GM18498 (cell line): ENCODE measurements around the gene APCS.

Experiments
- ATAC-seq: cut with Tn5 transposase; IDR thresholded peaks from one replicate; pipeline ENCODE4 v1.9.1; 2021; ENCODE audit warnings: mild to moderate bottlenecking, moderate library complexity; ENCODE audit not compliant: unreplicated experiment

Gene APCS

DNA sequence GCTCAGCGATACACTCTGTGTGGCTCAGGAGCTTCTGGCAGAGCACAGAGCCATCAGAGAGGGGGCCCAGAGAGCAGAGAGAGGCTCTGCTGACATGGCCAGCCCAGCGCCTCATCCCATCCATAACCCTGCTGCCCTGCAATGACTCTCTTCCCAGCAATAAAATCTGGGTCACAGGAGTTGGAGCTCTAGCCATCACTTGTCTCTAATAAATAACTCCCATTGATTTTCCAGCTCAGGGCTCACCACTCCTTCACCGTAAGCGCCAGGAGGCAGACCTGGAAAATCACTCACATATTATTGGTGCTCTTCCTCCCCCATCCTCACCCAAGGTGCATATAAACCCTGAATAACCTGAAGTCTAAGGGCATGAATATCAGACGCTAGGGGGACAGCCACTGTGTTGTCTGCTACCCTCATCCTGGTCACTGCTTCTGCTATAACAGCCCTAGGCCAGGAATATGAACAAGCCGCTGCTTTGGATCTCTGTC, at the start of gene APCS:
Gene APCS, plus strand, starts transcription at position 366 of the 491 bp plus-strand sequence. Its CDS starts 96 bp downstream, at position 462.
- no peak for ATAC-seq

DNA sequence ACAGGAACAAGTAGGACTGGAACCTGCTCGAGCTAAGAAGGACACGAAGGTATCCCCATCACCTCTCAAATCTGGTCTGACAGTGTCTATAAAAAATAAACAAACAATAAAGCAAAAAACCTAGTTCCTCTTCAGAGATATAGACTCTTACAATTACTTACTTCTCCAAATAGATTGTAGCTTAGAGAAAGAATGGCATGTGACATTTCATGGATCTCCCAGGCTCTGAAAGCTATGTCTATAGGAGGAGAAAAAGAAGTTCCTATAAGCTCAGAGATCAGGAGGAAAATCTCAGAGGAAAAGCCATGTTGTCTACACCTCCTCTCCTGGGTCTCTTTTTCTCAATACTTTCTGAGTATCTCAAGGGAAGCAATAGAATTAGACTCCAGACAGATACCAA, 39.5 kb upstream of the APCS start:
- ATAC-seq = no peak

DNA sequence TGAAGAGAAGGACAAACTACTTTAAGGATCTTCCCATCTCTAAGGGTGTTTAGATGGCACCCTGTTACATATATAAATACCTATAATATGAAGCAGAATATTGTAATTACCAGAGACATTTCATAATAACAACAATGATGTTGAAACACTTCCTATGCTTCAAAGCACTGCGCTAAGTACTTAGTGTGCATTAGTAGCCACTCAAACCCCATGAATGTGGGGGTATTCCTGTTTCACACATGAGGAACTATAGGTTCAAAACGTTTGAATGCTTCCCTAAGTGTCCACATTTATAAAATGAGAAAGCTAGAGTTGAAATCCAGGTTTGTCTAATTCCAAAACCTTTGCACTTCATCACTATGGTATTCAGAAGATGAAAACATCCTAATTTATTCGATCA, 33.4 kb upstream of the APCS start:
- no peak for ATAC-seq

- no peak for ATAC-seq
These were observed 32.9 kb upstream of the APCS start for GRCh38 chr1:159554696-159555095.

- no peak for ATAC-seq
These were observed 30.7 kb upstream of the APCS start for GRCh38 chr1:159556931-159557369.

GRCh38 chr1:159560599-159560998, 27.0 kb upstream of the APCS start:
- no peak for ATAC-seq

GRCh38 chr1:159561497-159561896, 26.1 kb upstream of the APCS start:
- no peak for ATAC-seq

GRCh38 chr1:159562680-159563079, 24.9 kb upstream of the APCS start:
- no peak for ATAC-seq

DNA sequence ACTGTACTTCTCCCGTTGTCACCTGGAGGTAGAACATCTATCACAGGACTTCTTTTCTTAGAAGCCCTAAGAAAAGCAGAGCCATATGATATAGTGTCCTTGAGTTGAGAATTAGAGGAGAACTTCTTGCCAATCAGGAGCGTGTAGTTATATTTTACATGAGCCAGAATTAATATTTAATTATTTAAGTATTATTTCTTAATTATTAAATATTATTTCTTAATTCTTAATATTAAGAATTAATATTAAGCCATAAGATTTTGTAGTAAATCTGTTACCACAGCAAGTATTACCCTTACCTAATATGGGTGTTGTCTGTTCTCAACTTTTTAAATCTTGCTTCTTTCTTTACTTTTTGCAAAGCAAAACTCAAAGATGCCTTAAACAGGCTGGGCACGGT, 10.2 kb upstream of the APCS start:
- no peak for ATAC-seq

DNA sequence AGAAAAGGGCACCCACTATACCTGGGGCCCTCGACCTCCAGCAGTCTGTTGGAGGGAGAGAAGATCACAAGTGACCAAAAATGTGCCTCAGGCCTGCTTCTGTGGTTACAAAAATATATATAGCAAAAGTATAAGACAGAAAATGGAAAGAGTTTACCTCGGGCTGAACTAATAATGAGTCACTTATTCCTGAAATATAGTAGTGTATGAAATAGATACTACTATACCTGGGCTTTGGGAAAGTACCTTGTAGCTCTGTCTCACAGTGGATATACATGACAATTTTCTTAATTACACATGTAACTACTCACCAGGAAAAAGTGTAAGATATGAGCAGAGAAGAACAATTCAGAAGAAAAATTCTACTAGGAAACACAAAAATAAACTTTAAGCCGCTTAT, 7.3 kb upstream of the APCS start:
- ATAC-seq = no peak

DNA sequence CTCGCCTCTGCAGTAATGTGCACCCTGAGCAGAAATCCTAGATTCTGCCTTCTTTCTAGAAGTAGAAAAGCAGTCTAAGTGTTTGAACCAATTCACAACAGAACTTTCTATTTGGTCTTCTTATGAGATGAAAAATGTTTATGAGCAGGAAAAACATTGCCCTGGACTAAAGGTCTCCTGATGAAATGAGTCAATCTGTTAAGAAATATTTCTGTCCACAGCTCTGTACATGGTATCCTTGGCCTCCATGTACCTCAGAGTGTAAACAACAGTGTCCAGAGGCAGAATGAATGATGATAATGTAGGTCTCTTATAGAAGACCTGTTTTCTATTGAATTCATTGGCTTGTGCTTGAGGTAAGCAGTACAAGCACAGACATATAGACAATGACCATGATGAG, 6.2 kb upstream of the APCS start:
- ATAC-seq = no peak

DNA sequence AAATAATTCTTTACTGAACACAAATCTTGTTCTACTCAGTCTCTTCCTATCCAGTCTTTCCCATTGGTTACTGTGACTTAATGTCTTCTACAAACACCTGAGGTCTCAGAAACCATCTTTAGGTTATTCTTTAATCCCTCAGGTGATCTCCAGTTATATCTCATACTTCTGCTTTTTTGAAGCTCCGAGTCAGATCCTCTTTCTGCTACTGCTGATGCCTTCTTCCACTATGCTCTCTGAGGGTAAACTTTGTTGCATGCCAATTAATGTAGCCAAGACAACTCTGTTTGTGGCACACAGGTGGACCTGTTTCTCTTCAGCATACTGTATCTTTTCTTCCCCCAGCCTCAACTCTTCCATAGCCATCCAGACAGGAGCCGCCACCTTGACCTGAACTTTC, 3.1 kb upstream of the APCS start:
- no peak for ATAC-seq

DNA sequence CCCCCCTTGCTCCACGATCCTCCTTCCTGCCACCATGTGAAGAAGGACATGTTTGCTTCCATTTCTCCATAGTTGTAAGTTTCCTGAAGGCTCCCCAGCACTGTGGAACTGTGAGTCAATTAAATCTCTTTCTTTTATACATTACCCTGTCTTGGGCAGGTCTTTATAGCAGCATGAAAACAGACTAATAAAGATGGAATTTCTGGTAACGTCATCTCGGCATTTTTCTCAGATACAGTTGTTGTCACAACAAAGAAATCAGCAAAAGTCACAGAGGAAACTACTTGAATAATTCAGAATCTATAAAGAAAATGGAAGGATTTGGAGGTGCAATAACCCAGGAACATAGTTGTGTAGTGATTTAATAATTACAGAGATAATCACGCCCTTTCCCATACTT, 4.4 kb downstream of the APCS start:
- ATAC-seq = no peak

GRCh38 chr1:159594625-159595405, 7.2 kb downstream of the APCS start:
- no peak for ATAC-seq

DNA sequence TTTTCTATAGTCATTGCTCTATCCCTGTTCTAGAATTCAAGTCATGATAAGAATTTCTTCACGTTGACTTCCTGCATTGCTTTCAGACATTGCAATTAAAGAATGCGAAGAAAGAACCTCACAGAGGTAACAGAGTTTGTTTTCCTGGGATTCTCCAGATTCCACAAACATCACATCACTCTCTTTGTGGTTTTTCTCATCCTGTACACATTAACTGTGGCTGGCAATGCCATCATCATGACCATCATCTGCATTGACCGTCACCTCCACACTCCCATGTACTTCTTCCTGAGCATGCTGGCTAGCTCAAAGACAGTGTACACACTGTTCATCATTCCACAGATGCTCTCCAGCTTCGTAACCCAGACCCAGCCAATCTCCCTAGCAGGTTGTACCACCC, 10.6 kb downstream of the APCS start:
- ATAC-seq = no peak

GRCh38 chr1:159600894-159601293, 13.3 kb downstream of the APCS start:
- no peak for ATAC-seq

- ATAC-seq = no peak
These were observed 14.9 kb downstream of the APCS start for GRCh38 chr1:159602501-159602999.

DNA sequence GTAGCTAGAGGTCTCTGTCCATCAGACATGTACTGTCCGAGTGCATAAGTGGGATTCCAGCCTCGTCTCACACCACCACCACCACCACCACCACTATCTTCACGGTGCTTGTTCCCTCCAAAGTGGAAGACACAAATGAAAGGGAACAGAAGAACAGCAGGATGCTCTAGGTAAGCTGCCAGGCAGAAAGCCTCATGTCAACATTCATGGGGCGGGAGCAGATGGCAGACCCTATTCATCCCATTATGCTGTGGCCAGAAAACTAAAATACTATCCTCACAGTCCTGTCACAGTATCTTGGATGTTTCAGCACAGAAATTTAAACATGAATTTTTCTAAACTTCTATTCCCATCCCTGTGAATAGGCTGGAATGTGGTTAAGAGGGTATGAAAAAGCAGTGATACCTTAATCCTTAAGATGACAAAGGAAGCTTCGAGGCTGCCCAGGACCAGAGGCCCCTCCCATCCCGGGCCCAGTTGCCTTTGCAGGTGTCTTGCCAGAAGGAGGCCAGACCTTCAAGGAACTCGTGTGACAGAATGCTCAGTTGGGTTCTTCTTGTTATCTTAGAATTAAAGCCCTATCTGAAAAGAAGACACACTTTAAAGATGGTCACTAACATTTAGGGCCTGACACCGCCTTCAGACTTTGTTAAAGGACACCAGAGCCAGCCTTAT, 24.7 kb downstream of the APCS start:
- no peak for ATAC-seq

DNA sequence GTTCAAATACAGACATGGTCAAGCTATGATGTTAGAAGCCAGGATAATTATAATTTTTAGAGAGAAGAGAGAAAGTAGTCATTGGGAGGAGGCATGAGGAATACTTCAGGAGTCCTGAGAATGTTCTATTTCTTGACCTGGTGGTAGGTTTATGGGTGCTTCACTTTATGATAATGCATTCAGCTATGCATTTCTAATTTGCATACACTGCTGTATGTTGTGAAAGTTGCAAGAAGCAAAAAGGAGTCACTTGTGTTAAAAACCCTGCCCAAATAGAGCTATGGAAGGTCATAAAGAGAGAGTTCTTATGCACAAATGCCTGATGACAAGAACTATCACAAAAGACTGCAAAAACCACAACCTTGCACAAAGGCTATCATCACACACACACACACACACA, 45.3 kb downstream of the APCS start:
- ATAC-seq = no peak
